ENCODE measurements around the gene ETV6. TPM values are rescaled to one million over a fixed set of nuclear protein-coding genes. Genes with fewer than 3 reads are reported as not detected.
A peak's percentile ranks its signal among the peaks of the same experiment; 100 is the strongest.

Gene ETV6
- total RNA-seq, 3 donors from 2014 or later, result 46.7 to 58.0 (median 57.5) TPM

DNA sequence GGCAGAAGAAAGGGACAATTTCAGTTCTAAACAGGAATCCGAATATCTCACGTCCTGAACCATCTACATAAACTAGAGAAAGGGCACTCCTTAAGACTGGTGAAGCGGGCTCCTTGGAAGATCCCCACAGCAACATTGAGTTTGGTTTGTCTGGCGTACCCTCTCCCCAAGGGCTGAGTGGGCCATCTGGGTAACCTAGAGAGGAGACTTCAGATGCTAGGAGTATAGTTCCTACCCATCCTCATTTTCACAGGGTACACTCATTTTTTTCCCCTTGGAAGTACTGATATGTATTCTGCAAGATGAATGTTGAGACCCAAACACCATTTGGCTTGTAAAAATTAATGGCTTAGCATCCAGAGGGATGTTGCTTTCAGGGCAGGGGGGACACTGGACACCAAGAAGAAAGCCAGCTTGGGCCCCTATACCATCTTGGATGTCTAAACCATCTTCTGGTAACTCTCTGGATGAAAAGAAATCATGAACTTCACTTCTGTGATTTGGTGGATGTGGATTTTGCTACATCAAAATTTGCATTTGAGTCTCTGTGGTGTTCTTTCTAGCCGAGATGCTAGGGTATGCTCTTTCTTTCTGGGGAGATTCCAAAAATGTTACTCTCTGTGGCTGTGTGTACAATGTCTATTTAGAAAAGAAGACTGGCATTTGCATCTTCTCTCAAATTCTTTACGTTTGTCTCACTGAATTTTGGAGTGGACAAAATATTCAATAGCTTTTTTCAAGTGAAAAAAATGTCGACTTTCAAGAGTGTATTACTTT is 97.7 kb downstream of the ETV6 start:
- Mint-ChIP-seq H3K9me3 (no peaks in the 10 kb centered on the region), H3K27me3 (ENCODE audit: low read depth) (no peaks in the 10 kb centered on the region), H3K4me1 (ENCODE audit: low read depth) (peaks cover 49% of the 10 kb centered on the region), H3K36me3 (ENCODE audit: insufficient read depth) (peaks cover 29% of the 10 kb centered on the region), H3K4me3 (no peak overlapping the region)
- DNase-seq (no peak), ATAC-seq (no peak)

DNA sequence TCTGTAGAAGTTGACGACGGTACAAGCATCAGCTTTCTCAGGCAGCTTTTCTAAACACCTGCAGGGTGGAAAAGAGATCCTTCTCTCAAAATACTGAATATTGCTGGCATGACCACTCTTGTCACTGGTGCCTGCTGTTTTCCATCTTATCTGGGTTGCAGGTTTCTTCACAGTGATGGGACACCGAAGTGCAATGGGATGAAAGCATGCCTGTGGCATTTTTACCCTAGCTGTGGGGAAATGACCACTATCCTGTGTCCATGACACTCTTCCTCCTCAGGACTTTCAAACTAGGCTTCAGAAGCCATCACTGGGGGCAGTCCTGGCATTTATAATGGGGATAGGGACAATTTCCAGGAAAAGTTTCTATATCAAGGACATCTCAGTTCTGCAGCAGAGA is 98.5 kb downstream of the ETV6 start:
- no peak overlapping the region for H3K4me3 Mint-ChIP-seq
- DNase-seq (no peak), ATAC-seq (no peak)
- H3K36me3 Mint-ChIP-seq (ENCODE audit: insufficient read depth), result peaks cover 30% of the 10 kb centered on the region
- H3K4me1 Mint-ChIP-seq (ENCODE audit: low read depth), result peaks cover 49% of the 10 kb centered on the region
- H3K27me3 Mint-ChIP-seq (ENCODE audit: low read depth), result no peaks in the 10 kb centered on the region
- no peaks in the 10 kb centered on the region for H3K9me3 Mint-ChIP-seq

DNA sequence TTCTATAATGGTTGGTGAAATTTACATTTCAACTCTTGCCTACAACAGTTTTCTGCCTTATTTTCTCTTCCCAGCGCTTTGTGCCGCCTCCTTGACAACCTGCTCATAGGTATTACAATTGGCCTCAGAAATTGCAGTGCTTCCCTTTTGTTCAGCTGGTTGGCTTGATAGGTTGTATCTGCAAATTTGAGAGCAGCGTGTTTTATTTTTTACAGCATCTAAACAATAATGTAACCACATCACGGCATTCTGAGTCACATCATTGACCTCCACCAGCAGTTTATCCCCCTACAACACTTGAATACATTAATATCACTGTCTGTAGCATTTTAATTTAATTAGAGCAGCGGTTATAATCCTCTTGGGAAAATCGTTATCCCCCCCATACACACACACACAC is 99.4 kb downstream of the ETV6 start:
- no peak overlapping the region for H3K4me3 Mint-ChIP-seq
- H3K4me1 Mint-ChIP-seq (ENCODE audit: low read depth), result peaks cover 43% of the 10 kb centered on the region
- H3K36me3 Mint-ChIP-seq (ENCODE audit: insufficient read depth), result peaks cover 34% of the 10 kb centered on the region
- ATAC-seq, result no peak
- no peaks in the 10 kb centered on the region for H3K9me3 Mint-ChIP-seq
- no peak for DNase-seq
- no peaks in the 10 kb centered on the region for H3K27me3 Mint-ChIP-seq (ENCODE audit: low read depth)

DNA sequence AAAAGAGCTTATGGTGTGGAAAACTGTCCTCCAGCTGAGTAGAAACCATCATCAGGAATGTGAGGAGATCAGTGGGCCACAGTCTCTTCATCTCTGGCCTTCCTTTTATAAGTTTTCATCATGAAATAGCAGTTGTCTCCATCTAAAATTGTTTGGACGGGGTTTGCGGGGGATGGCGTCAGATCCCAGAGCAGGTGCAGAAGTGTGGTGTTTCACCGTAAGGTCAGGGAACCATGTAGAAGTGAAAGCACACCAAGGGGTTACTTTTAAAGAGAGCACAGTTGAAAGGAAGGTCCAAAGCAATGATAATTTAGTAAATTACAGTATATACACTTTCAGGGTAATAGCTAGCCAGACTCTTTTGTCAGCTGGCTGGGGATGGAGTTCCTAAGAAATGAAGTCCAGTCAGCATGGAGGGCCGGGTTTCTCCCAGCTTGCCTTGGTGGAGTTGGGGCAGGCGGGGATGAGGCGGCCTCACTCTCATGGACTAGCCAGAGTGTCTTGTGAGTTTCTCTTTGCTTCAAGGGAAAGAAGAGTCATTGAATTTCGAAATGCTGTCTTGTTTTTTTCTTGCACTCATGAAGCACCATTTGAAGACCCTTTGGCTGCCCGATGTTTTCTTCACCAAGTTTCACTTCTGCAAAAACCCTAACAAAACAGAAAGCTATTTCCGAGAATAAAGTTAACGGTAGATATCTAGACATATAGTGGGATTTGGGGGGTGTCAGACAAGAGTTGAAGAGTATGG is 100.6 kb downstream of the ETV6 start:
- Mint-ChIP-seq H3K4me1 (ENCODE audit: low read depth) (peaks cover 34% of the 10 kb centered on the region), H3K9me3 (no peaks in the 10 kb centered on the region), H3K27me3 (ENCODE audit: low read depth) (no peaks in the 10 kb centered on the region), H3K36me3 (ENCODE audit: insufficient read depth) (peaks cover 37% of the 10 kb centered on the region), H3K4me3 (peak overlapping the region; percentile 2)
- DNase-seq (no peak), ATAC-seq (no peak)

DNA sequence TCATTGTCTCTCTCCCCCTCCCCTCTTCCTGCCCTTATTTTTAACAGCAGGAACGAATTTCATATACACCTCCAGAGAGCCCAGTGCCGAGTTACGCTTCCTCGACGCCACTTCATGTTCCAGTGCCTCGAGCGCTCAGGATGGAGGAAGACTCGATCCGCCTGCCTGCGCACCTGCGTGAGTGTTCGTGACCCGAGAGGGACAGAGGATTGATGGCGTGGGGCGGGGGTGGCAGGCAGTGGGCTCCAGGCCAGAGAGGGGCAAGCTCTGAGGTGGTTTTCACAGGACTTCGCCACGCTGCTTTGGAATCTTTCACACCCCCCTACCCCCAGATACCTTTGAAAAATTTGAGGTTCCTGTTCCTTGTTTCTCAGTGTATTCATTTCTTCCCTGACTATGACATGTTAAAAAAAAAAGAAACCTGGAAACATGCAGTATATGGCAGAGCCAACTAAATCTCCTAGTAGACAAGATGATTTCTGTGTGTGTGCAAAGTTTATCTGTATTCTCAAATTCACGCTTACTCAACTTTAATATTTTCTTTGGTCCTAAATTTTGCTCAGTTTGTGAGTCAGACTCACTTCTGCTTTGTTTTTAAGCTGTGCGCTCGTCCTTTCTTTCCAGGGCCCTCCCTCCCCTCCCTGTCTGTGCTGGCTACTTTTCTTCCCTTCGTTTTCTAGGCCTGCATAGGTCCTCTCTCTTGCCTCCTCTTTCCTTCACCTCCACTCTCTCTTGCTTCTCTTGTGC is 103.1 kb downstream of the ETV6 start:
- H3K27me3 Mint-ChIP-seq (ENCODE audit: low read depth), result no peaks in the 10 kb centered on the region
- no peaks in the 10 kb centered on the region for H3K9me3 Mint-ChIP-seq
- DNase-seq (no peak), ATAC-seq (no peak)
- peaks cover 15% of the 10 kb centered on the region for H3K4me1 Mint-ChIP-seq (ENCODE audit: low read depth)
- H3K4me3 Mint-ChIP-seq, result no peak overlapping the region
- peaks cover 34% of the 10 kb centered on the region for H3K36me3 Mint-ChIP-seq (ENCODE audit: insufficient read depth)

DNA sequence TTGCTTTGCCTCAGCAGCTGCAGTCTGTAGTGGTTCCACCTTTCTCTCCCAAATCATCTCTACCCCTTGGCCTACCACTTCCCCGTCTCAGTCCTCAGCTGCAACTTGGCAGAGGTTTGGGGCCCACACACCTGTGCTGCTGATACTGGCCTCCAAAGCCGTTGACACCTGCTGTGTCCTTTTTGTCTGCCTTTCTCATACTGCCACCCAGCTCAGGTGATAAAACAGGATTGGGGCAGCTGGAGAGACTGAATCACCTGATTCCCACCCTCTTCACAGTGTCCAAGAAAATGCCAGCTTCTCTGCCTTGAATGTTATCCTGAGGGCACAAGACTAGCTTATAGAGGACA is 103.7 kb downstream of the ETV6 start:
- Mint-ChIP-seq H3K36me3 (ENCODE audit: insufficient read depth) (peaks cover 34% of the 10 kb centered on the region), H3K4me3 (no peak overlapping the region), H3K4me1 (ENCODE audit: low read depth) (peaks cover 14% of the 10 kb centered on the region), H3K9me3 (no peaks in the 10 kb centered on the region), H3K27me3 (ENCODE audit: low read depth) (no peaks in the 10 kb centered on the region)
- DNase-seq (no peak), ATAC-seq (no peak)

DNA sequence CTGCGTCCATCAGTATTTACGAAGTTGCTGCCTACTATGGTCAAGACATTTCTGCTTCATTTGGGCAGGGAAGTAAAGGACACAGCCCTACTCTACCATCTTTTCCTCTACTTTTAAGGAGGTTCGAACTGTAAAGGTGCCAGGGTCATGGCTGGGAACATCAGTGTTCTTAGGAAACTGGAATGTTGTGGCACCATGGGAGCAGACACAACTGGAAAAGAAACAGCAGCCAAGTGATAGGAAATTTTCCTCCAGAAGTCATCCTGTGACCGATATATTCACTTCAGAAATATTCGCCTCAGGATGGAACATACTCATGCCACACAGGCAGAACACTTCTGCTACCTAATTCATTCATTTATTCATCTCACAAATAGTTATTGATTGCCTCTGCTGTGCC is 104.4 kb downstream of the ETV6 start:
- ATAC-seq (no peak), DNase-seq (no peak)
- H3K27me3 Mint-ChIP-seq (ENCODE audit: low read depth), result no peaks in the 10 kb centered on the region
- H3K36me3 Mint-ChIP-seq (ENCODE audit: insufficient read depth), result peaks cover 38% of the 10 kb centered on the region
- H3K4me3 Mint-ChIP-seq, result no peak overlapping the region
- peaks cover 18% of the 10 kb centered on the region for H3K4me1 Mint-ChIP-seq (ENCODE audit: low read depth)
- H3K9me3 Mint-ChIP-seq, result no peaks in the 10 kb centered on the region

DNA sequence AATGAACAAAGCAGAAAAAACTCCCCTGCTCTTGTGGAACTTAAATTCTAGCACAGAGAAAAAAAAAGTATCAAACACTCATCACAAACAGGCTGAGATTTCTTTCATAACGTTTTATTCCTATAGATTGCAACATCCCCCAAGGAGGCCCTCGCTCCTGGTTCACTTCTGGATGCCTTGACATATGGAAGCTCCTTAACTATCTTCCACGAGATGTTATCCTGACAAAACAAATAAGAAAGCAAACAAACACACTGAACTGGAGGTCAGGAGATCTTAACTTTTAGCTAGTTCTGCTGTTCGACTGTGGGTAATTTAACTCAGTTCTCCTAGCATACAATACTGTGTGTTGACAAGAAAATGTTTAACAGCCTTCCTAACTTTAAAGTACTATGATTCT is 104.8 kb downstream of the ETV6 start:
- H3K36me3 Mint-ChIP-seq (ENCODE audit: insufficient read depth), result peaks cover 39% of the 10 kb centered on the region
- H3K9me3 Mint-ChIP-seq, result no peaks in the 10 kb centered on the region
- H3K27me3 Mint-ChIP-seq (ENCODE audit: low read depth), result no peaks in the 10 kb centered on the region
- ATAC-seq (no peak), DNase-seq (no peak)
- peaks cover 18% of the 10 kb centered on the region for H3K4me1 Mint-ChIP-seq (ENCODE audit: low read depth)
- H3K4me3 Mint-ChIP-seq, result no peak overlapping the region

DNA sequence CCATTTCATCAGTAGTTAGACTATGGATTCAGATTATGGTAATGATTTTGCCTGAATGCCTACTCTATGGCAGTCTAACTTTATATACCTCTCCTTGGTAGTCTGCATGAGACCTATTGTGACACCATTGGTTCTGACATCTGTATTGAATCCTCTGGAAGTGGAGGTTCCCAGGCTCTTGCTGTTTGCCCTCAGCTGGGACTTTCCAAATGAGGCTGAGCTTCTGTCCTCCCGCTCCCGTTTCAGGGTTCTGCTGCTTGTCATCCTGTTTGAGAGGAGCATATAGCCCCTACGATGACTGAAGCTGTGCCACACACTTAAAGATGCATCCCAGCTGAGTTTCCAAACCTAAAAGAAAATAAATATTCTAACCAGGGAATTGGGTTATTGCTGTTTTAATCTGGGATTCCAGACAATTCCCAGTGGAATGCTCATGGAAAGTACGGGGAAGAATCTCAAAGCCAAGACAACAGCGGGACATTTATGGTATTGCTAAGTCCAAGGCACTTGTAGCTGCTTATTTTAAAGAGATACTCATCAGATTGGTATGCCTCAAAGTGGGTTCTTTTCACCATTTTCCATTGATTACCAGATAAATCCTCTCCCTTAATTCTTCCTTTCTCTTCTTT is 105.9 kb downstream of the ETV6 start:
- Mint-ChIP-seq H3K27me3 (ENCODE audit: low read depth) (no peaks in the 10 kb centered on the region), H3K36me3 (ENCODE audit: insufficient read depth) (peaks cover 42% of the 10 kb centered on the region), H3K4me1 (ENCODE audit: low read depth) (peaks cover 20% of the 10 kb centered on the region), H3K4me3 (no peak overlapping the region), H3K9me3 (no peaks in the 10 kb centered on the region)
- ATAC-seq, result no peak
- no peak for DNase-seq

DNA sequence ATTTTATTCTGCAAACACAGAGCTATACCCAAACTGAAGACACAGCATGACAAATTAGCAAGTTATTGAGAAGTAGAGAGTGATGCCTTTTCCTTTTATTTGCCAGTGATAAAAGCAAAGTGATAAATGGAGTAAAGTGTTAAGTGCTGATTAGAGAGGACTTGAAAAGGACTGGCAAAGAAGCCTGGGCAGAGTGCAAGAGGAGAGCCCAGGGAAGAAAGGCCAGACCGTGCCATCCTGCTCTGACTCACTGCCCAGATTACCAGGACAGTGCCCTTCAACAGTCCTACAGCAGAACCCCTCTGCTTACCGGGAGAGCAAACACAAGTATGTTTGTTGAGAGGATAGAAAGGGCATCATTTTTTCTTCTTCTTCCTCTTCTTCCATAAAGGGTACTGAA is 106.5 kb downstream of the ETV6 start:
- H3K36me3 Mint-ChIP-seq (ENCODE audit: insufficient read depth), result peaks cover 44% of the 10 kb centered on the region
- no peak for DNase-seq
- H3K27me3 Mint-ChIP-seq (ENCODE audit: low read depth), result no peaks in the 10 kb centered on the region
- H3K4me1 Mint-ChIP-seq (ENCODE audit: low read depth), result peaks cover 22% of the 10 kb centered on the region
- no peaks in the 10 kb centered on the region for H3K9me3 Mint-ChIP-seq
- ATAC-seq, result no peak
- no peak overlapping the region for H3K4me3 Mint-ChIP-seq

DNA sequence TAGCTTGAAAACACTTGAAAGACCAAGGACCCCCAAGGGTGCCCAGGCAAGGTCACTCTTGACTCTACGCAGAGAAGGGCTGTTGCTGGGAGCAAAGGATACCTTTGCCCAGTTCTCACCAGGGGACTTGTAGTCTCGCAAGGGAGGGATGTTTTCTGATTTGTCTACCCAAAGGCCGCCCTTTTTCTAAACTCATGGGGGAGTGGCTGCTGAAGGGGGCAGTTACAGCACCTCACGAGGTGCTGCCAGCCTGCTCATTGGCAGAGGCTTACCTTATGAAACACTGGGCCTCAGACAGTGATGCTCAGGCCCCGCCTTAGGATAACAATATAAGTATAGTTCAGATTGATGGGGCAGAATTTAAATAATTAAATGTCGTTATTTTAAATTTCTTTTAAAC is 107.0 kb downstream of the ETV6 start:
- no peak for DNase-seq
- no peaks in the 10 kb centered on the region for H3K27me3 Mint-ChIP-seq (ENCODE audit: low read depth)
- ATAC-seq, result no peak
- H3K9me3 Mint-ChIP-seq, result no peaks in the 10 kb centered on the region
- no peak overlapping the region for H3K4me3 Mint-ChIP-seq
- H3K36me3 Mint-ChIP-seq (ENCODE audit: insufficient read depth), result peaks cover 43% of the 10 kb centered on the region
- peaks cover 22% of the 10 kb centered on the region for H3K4me1 Mint-ChIP-seq (ENCODE audit: low read depth)

DNA sequence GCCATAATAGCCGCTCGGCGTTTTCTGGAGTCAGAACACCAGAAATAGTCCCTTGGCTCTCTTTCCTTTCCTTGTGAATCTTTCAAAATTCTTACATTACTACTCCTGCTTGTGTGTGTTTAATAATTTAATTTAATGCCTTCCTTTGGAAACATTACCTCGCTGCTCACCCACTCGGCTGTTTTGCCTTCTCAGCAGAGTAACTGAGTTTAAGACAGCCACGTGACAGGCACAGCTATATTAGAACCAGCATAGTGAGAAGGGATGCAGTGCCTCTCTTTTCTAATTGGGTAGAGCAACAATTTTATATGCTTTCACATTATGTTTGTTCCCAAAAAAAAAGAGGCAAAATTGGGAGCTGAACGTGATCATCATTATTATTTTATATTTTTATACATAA is 107.6 kb downstream of the ETV6 start:
- Mint-ChIP-seq H3K4me1 (ENCODE audit: low read depth) (peaks cover 28% of the 10 kb centered on the region), H3K4me3 (no peak overlapping the region), H3K36me3 (ENCODE audit: insufficient read depth) (peaks cover 43% of the 10 kb centered on the region), H3K27me3 (ENCODE audit: low read depth) (no peaks in the 10 kb centered on the region), H3K9me3 (no peaks in the 10 kb centered on the region)
- ATAC-seq, result no peak
- no peak for DNase-seq

DNA sequence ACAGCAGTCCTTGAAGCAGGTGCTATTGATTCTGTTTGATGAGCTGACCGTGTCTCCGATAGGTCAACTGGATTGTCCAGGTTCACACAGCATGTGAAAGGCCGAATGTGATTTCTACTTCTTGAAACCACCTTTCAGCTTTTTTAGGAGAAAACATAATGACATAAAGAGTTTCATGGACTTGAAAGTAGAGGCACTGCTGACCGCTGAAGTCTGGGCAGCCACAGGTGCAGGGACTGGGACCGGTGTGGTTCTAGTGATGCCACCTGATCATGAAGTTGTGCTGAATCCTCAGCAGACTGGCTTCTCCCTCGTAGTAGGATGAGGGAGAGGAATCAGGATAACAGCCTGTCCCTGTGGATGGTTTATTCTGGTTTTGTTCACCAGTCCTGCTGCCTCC is 108.1 kb downstream of the ETV6 start:
- Mint-ChIP-seq H3K4me1 (ENCODE audit: low read depth) (peaks cover 32% of the 10 kb centered on the region), H3K36me3 (ENCODE audit: insufficient read depth) (peaks cover 43% of the 10 kb centered on the region), H3K4me3 (no peak overlapping the region), H3K27me3 (ENCODE audit: low read depth) (no peaks in the 10 kb centered on the region), H3K9me3 (no peaks in the 10 kb centered on the region)
- DNase-seq (no peak), ATAC-seq (no peak)

DNA sequence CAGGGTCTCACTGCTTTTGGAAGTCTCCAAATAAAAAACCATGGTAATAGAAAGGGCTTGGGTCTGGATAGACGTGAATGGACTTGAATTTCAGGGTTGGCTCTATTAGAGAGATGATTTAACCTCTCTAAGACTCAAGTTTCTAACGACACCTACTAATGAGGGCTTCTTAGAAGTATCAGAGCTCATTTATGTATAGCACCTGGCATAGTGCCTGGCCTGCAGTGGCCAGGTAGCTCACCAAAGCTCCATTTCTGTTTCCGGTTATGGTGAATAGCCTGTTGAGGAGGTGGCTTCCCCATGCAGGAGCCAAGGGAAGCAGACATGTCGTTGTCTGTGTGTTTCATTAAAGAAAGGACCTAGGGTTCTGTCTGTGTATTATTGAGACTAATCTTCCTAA is 108.6 kb downstream of the ETV6 start:
- H3K4me1 Mint-ChIP-seq (ENCODE audit: low read depth), result peaks cover 35% of the 10 kb centered on the region
- H3K36me3 Mint-ChIP-seq (ENCODE audit: insufficient read depth), result peaks cover 41% of the 10 kb centered on the region
- no peak for DNase-seq

More for the DNA sequence above, 108.6 kb downstream of the ETV6 start:
- no peak for ATAC-seq
- no peaks in the 10 kb centered on the region for H3K27me3 Mint-ChIP-seq (ENCODE audit: low read depth)
- no peak overlapping the region for H3K4me3 Mint-ChIP-seq
- H3K9me3 Mint-ChIP-seq, result no peaks in the 10 kb centered on the region
